HCT116 (cell line): Measurements from ENCODE around the gene GRIN1. TPM values are rescaled to one million over a fixed set of nuclear protein-coding genes. Genes with fewer than 3 reads are reported as not detected.

Experiments used
- ATAC-seq: fragments of 200-7000 bp; cut with Tn5 transposase; 2 replicates; pipeline ENCODE4 v1.9.1; 2020; ENCODE audit warnings: mild to moderate bottlenecking, moderate library complexity
- BruUV-seq: library from RNA; stranded (reverse); fragments of 400-500 nt; replicated peaks from 2 replicates; lab custom pipeline; 2021; lab: Mats Ljungman, UMichigan
- CTCF ChIA-PET: fragments of 300-600 bp; sonication (Branson Sonifier 250); formaldehyde crosslinking; loops from one replicate; lab custom pipeline; 2021; ENCODE audit warnings: antibody characterized with exemption; lab: Charles Lee
- POLR2A ChIA-PET: fragments of 300-600, 350-600 bp; sonication (Branson Sonifier 250); formaldehyde crosslinking; loops from one replicate; lab custom pipeline; 2021; ENCODE audit warnings: antibody characterized with exemption; lab: Charles Lee
- RAD21 ChIA-PET, 2 experiments: fragments of 300-600 bp; sonication (Branson Sonifier 250); formaldehyde crosslinking; loops; one replicate each; lab custom pipeline; 2023; ENCODE audit warnings: low total read pairs in 2 of 2; ENCODE audit not compliant: uncharacterized antibody in 2 of 2, unreplicated experiment in 2 of 2, low non-redundant PET in 1 of 2; lab: Charles Lee
- DNase-seq: peaks from one replicate; pipeline ENCODE4 v3.0.0-alpha.2; 2010; ENCODE audit warnings: low read depth, low spot score
- H2AFZ ChIP-seq: fragments of 200-600 bp; shearing (Covaris generic), sonication (generic); 2 replicates; pipeline ENCODE4 v1.6.1; 2017; ENCODE audit warnings: low read depth, mixed run types, mixed read lengths, antibody characterized with exemption, low read length; ENCODE audit not compliant: poor library complexity, severe bottlenecking
- H3K27ac ChIP-seq: 2 replicates; pipeline ENCODE4 v1.5.1; 2012; ENCODE audit warnings: low read depth, low read length
- H3K27me3 ChIP-seq: fragments of 200-600 bp; sonication (generic); 2 replicates; pipeline ENCODE4 v1.6.1; 2016; ENCODE audit warnings: mixed run types, low read length, mixed read lengths; ENCODE audit not compliant: insufficient read depth
- H3K36me3 ChIP-seq, 2 experiments: fragments of 200-500 bp in 1 of 2; fragments of 200-600 bp in 1 of 2; sonication (Bioruptor generic) in 1 of 2; sonication (generic) in 1 of 2; 2 replicates each; pipeline versions ENCODE4 v1.5.1 to v1.6.1; 2014 to 2016; ENCODE audit warnings: low read length in 2 of 2, inconsistent platforms in 1 of 2, mixed read lengths in 1 of 2, mixed run types in 1 of 2; ENCODE audit not compliant: insufficient read depth in 2 of 2, control insufficient read depth in 1 of 2
- H3K4me1 ChIP-seq, 2 experiments: fragments of 200-600 bp in 1 of 2; sonication (generic) in 1 of 2; 2 replicates each; pipeline versions ENCODE4 v1.5.1 to v1.6.1; 2012 to 2017; ENCODE audit warnings: low read length in 2 of 2, inconsistent platforms in 1 of 2, mild to moderate bottlenecking in 1 of 2, mixed read lengths in 1 of 2, mixed run types in 1 of 2, moderate library complexity in 1 of 2; ENCODE audit not compliant: insufficient read depth in 2 of 2, control insufficient read depth in 1 of 2
- H3K4me2 ChIP-seq: fragments of 200-600 bp; sonication (generic); 2 replicates; pipeline ENCODE4 v1.6.1; 2017; ENCODE audit warnings: mixed run types, low read length, mixed read lengths
- H3K4me3 ChIP-seq, 2 experiments: fragments of 200-600 bp in 1 of 2; sonication (generic) in 1 of 2; replicated peaks in 1 of 2; 2 replicates each; pipeline ENCODE4 v1.5.1; 2011 to 2016; ENCODE audit warnings: low read length in 2 of 2, control low read depth in 1 of 2, low read depth in 1 of 2, mild to moderate bottlenecking in 1 of 2, mixed read lengths in 1 of 2, mixed run types in 1 of 2
- H3K79me2 ChIP-seq: fragments of 200-600 bp; sonication (generic); 2 replicates; pipeline ENCODE4 v1.6.1; 2017; ENCODE audit warnings: mild to moderate bottlenecking, mixed run types, low read length, moderate library complexity, mixed read lengths; ENCODE audit not compliant: insufficient read depth
- H3K9ac ChIP-seq: fragments of 200-600 bp; sonication (generic); 2 replicates; pipeline ENCODE4 v1.6.1; 2016; ENCODE audit warnings: low read length, mixed read lengths
- H3K9me2 ChIP-seq: fragments of 200-600 bp; sonication (generic), shearing (Covaris generic); 2 replicates; pipeline ENCODE4 v1.6.1; 2017; ENCODE audit warnings: mixed run types, mild to moderate bottlenecking, moderate library complexity; ENCODE audit not compliant: insufficient read depth
- H3K9me3 ChIP-seq, 2 experiments: fragments of 200-500 bp in 1 of 2; fragments of 200-600 bp in 1 of 2; sonication (Bioruptor generic) in 1 of 2; sonication (generic) in 1 of 2; 2 replicates each; pipeline ENCODE4 v1.6.1; 2014 to 2017; ENCODE audit warnings: low read length in 2 of 2, mixed read lengths in 2 of 2, inconsistent platforms in 1 of 2, low read depth in 1 of 2, mild to moderate bottlenecking in 1 of 2, mixed run types in 1 of 2, moderate library complexity in 1 of 2; ENCODE audit not compliant: control insufficient read depth in 1 of 2, insufficient read depth in 1 of 2
- H4K20me1 ChIP-seq: fragments of 200-600 bp; sonication (generic), shearing (Covaris generic); 2 replicates; pipeline ENCODE4 v1.6.1; 2017; ENCODE audit warnings: mixed run types, mild to moderate bottlenecking, moderate library complexity; ENCODE audit not compliant: insufficient read depth
- CBX3 ChIP-seq: IDR thresholded peaks from 2 replicates; pipeline ENCODE4 v1.6.1; 2012; ENCODE audit warnings: low read depth
- CEBPB ChIP-seq: IDR thresholded peaks from 2 replicates; pipeline ENCODE4 v1.6.1; 2012; ENCODE audit warnings: low read depth
- EZH2 ChIP-seq: fragments of 200-600 bp; sonication (generic); IDR thresholded peaks from 2 replicates; pipeline ENCODE4 v1.6.1; 2017; ENCODE audit warnings: antibody characterized with exemption, mixed run types
- RAD21 ChIP-seq: IDR thresholded peaks from 2 replicates; pipeline ENCODE4 v1.6.1; 2012; ENCODE audit warnings: low read depth, mild to moderate bottlenecking
- SIN3A ChIP-seq: IDR thresholded peaks from 2 replicates; pipeline ENCODE4 v1.6.1; 2012; ENCODE audit warnings: low read depth
- SRF ChIP-seq: IDR thresholded peaks from 2 replicates; pipeline ENCODE4 v1.6.1; 2012; ENCODE audit warnings: low read depth
- TCF7L2 ChIP-seq: IDR thresholded peaks from 2 replicates; pipeline ENCODE4 v1.7.0; 2011; ENCODE audit warnings: borderline replicate concordance, inconsistent platforms; ENCODE audit not compliant: insufficient read depth, insufficient read length; ENCODE audit errors: extremely low read depth
- intact Hi-C: fragments of 100-400 bp; cut with micrococcal nuclease; formaldehyde crosslinking; loops from 2 replicates; pipeline ENCODE4 v1.10.0; 2022
- total RNA-seq: library from RNA; stranded (reverse); gene quantifications from one replicate; pipeline ENCODE4 v1.2.1, GENCODE V29; 2021; ENCODE audit not compliant: unreplicated experiment
- TF ChIP-seq, protein P1 (sequence below), 3 experiments: fragments of 200-600 bp in 1 of 3; sonication (generic) in 1 of 3; IDR thresholded peaks in 2 of 3; conservative IDR thresholded peaks in 1 of 3; 2 replicates each; pipeline ENCODE4 v1.5.1; 2012 to 2017; ENCODE audit warnings: low read depth in 2 of 3, low read length in 2 of 3, antibody characterized with exemption in 1 of 3, borderline replicate concordance in 1 of 3, control low read depth in 1 of 3, mild to moderate bottlenecking in 1 of 3, mixed read lengths in 1 of 3, mixed run types in 1 of 3, moderate library complexity in 1 of 3; ENCODE audit not compliant: insufficient read depth in 1 of 3
- TF ChIP-seq, protein P2 (sequence below): IDR thresholded peaks from 2 replicates; pipeline ENCODE4 v1.6.1; 2012

The GRIN1 gene
- total RNA-seq, 1 experiment from 2014 or later: 23.1 TPM

DNA sequence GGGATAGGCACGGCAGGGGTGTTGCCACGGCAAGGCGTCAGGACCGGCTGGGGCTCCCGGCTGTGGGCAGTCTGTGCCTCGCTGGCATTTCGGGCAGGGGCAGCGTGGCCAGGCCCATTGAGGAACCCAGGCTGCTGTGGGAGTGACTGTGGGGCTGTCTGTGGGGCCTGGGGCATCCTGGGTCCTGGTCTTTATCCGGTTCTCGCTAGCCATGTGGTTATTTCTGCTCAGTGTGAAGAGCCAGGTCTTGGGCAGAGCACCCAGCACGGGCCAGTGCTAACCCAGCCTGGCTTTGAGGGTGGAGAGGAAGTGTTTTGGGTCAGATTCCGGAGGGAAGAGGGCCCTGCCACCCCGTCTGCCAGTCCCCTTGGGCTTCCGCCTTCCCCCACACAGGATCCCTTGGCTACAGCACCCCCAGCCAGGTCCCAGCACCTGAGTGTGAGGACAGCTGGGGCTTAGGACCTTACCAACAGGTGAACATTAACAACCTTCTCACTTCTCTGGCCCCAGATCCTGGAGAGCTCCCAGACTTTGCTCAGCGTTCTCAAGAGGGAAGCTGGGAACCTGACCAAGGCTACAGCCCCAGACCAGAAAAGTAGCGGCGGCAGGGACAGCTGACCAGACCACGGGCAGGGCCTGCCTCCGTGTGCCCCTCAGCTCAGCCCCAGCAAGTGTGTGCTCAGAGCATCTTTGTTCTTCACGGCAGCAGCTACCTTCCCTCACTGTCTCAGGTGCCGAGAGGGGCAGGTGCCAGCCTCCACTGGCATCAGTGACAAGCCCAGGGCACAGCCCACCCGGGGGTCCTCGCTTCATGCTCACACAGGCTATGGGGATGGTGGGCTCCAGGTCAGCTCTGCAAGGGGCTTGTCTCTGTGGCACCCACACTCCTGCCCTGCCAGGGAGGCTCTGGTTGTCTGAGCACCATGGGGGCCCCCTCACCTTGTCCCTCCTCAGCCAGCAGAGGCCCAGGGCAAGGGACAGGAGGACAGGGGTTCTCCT is 50.6 kb downstream of the GRIN1 start:
- Histone ChIP-seq H3K36me3 (peaks cover 0 to 23% of the 10 kb centered on the region in 2 experiments; a peak in 1 of 4 replicates), H3K4me2 (peak overlapping the region; percentile 98), H3K27ac (peak overlapping the region; percentile 99), H3K4me3 (peak overlapping the region; percentile 98 to 100), H3K9me2 (no peaks in the 10 kb centered on the region), H3K9ac (peak overlapping the region; percentile 94), H3K79me2 (peaks cover 60% of the 10 kb centered on the region), H3K9me3 (no peaks in the 10 kb centered on the region), H3K4me1 (peaks cover 17 to 37% of the 10 kb centered on the region in 2 experiments), H4K20me1 (no peaks in the 10 kb centered on the region), H2AFZ (no peak overlapping the region), H3K27me3 (no peaks in the 10 kb centered on the region)
- intact Hi-C loops: loop anchor here (5.0 kb wide), 1 partner anchor 38 kb away; the partner anchor contains the start of genes CYSRT1 and RNF224
- no peak for DNase-seq
- ChIA-PET POLR2A (interaction anchor here (0.8 to 3.5 kb wide), 14 partner anchors 9 to 60 kb away, joined by 3 to 20 read pairs (median 5); partner anchors contain the start of genes NDOR1, RNF224, TMEM203 and TPRN), CTCF (interaction anchor here (0.8 to 1.7 kb wide), 11 partner anchors 11 to 103 kb away, joined by 3 to 17 read pairs (median 4); partner anchors contain the start of genes MAN1B1, NELFB, RNF224 and TPRN), RAD21 (interaction anchor here (0.7 to 1.6 kb wide), 7 partner anchors 11 to 47 kb away, joined by 3 to 9 read pairs (median 3); partner anchors contain the start of genes RNF224 (in 2 of the 2) and TPRN (in 1 of the 2))
- ATAC-seq: no peak
- TF ChIP-seq, protein P1, sequence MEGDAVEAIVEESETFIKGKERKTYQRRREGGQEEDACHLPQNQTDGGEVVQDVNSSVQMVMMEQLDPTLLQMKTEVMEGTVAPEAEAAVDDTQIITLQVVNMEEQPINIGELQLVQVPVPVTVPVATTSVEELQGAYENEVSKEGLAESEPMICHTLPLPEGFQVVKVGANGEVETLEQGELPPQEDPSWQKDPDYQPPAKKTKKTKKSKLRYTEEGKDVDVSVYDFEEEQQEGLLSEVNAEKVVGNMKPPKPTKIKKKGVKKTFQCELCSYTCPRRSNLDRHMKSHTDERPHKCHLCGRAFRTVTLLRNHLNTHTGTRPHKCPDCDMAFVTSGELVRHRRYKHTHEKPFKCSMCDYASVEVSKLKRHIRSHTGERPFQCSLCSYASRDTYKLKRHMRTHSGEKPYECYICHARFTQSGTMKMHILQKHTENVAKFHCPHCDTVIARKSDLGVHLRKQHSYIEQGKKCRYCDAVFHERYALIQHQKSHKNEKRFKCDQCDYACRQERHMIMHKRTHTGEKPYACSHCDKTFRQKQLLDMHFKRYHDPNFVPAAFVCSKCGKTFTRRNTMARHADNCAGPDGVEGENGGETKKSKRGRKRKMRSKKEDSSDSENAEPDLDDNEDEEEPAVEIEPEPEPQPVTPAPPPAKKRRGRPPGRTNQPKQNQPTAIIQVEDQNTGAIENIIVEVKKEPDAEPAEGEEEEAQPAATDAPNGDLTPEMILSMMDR (IDR thresholded peaks at IDR 0.05 in 2 of 3, conservative IDR thresholded peaks at IDR 0.05 in 1 of 3; ENCODE audit: borderline replicate concordance in 1 of 3, insufficient read depth in 1 of 3, low read depth in 2 of 3, low read length in 2 of 3): no peak
- TF ChIP-seq CEBPB: no peak
- TF ChIP-seq CBX3: no peak
- TF ChIP-seq, protein P2, sequence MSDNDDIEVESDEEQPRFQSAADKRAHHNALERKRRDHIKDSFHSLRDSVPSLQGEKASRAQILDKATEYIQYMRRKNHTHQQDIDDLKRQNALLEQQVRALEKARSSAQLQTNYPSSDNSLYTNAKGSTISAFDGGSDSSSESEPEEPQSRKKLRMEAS: no peak
- no peak for TF ChIP-seq SRF
- TF ChIP-seq RAD21: no peak
- no peak for TF ChIP-seq SIN3A
- TF ChIP-seq TCF7L2: no peak
- no peak for TF ChIP-seq EZH2
- TSS peak; percentile 88 for BruUV-seq
